HG03571 (cell line): Measurements from ENCODE around the gene ZNF227.
"Not testable (repeated sequence)": the region's sequence is repeated elsewhere in the genome, so short reads cannot be mapped to it uniquely, and the experiment has no call there.

Experiments used
- ATAC-seq: cut with Tn5 transposase; IDR thresholded peaks from one replicate; pipeline ENCODE4 v1.9.1; 2021; ENCODE audit not compliant: unreplicated experiment

ZNF227 gene

GRCh38 chr19:44236384-44236783 is 24.1 kb downstream of the ZNF227 start:
- no peak for ATAC-seq

- not testable (repeated sequence) for ATAC-seq
Measured at GRCh38 chr19:44252332-44252731, 40.0 kb downstream of the ZNF227 start.

DNA sequence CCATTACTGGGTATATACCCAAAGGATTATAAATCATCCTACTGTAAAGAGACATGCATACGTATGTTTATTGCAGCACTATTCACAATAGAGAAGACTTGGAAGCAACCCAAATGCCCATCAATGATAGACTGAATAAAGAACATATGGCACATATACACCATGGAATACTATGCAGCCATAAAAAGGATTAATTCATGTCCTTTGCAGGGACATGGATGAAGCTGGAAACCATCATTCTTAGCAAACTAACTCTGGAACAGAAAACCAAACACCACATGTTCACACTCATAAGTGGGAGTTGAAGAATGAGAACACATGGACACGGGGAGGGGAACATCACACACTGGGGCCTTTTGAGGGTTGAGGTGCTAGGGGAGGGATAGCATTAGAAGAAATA is 41.1 kb downstream of the ZNF227 start:
- not testable (repeated sequence) for ATAC-seq

DNA sequence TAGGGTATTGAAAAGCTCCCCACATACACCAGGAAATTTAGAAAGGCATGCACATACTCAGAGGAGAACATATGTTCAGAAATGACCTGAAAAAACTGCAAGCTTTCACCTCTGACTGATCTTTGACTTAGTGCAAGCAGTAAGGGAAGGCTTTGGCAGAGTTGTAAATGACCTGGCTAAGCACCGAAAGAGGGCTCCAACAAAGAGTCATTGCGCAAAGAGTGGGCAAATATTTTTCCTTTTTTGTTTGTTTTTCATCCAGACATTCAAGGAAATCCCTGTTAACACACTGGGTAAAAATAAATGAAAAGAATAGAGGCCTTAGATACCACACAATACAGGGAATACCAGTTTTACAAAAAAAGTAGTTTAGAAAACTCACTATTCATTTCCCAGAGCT is 42.2 kb downstream of the ZNF227 start:
- ATAC-seq: no peak

GRCh38 chr19:44255705-44256411 is 43.5 kb downstream of the ZNF227 start:
- ATAC-seq: no peak

DNA sequence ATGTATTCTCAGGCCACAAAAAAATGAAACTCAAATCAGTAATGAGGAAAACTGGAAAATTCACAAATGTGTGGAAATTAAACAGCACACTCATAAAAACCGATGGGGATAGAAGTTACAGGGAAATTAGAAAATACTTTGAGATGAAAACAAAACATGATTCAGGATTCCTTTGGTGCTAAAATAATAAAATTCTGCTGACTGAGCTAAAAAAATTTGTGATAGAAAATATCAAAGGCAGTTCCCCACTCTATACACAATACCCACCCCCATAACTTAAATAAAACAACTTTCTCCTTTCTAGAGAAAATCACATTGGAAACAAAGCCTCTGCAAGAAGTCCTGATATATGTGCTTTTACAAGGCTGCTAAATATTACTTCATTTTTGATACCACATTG is 45.8 kb downstream of the ZNF227 start:
- no peak for ATAC-seq

DNA sequence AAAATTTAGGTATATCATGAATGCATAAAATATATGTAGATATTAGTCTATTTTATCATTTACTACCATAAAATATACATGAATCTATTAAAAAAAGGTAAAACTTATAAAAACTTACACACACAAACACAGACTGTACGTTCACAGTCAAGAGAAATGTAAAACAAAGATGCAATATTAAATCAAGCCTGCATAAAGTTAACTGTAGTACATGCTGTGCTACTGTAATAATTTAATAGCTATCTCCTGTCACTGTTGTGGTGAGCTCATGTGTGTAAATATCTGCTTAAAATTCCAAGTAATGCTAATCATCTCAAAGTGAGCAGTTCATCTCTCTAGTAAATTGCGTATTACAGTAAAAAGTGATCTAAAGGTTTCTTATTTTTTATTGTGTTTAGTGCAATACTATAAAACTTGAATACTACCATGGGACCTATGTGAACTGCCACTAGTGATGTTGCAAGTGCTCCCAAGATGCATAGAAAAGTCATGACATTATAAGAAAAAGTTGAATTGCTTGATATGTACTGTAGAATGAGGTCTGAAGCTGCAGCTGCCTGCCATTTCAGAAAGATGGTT is 46.6 kb downstream of the ZNF227 start:
- ATAC-seq: no peak

- no peak for ATAC-seq
Measured at GRCh38 chr19:44260343-44260681, 48.0 kb downstream of the ZNF227 start.

- ATAC-seq: no peak
Measured at GRCh38 chr19:44260695-44261446, 48.5 kb downstream of the ZNF227 start.

DNA sequence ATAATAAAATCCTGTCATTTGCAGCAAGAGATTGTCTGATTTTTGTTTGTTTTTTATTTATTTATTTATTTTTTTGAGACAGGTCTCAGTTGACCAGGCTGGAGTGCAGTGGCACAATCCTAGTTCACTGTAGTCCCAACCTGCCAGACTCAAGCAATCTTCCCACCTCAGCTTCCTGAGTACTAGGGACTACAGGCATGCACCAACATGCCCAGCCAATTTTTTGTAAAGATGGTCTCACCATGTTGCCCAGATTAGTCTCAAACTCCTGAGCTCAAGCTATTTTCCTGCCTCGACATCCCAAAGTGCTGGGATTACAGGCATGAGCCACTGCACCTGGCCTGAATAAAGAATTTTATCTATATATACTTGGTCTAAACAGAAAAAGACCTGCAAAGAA is 65.0 kb downstream of the ZNF227 start:
- no peak for ATAC-seq

- ATAC-seq: no peak
Measured at GRCh38 chr19:44278181-44278690, 65.9 kb downstream of the ZNF227 start.

GRCh38 chr19:44280916-44281315 is 68.6 kb downstream of the ZNF227 start:
- ATAC-seq: no peak

GRCh38 chr19:44282846-44283245 is 70.5 kb downstream of the ZNF227 start:
- no peak for ATAC-seq

GRCh38 chr19:44284968-44285367 is 72.6 kb downstream of the ZNF227 start:
- no peak for ATAC-seq
